Stomach (tissue), 9 donors: ENCODE measurements around the gene DOK5. TPM values are rescaled to one million over a fixed set of nuclear protein-coding genes. Genes with fewer than 3 reads are reported as not detected.

ENCODE experiments used
- DNase-seq, 2 donors: peaks; one replicate each; pipeline versions ENCODE4 v3.0.0 to v3.0.0-alpha.2; 2013 to 2019
- H3K27ac ChIP-seq, 5 donors: fragments of 200-600 bp in 4 of 5; sonication (generic) in 4 of 5; one replicate each; pipeline ENCODE4 v1.5.1; 2013 to 2019; ENCODE audit warnings: mild to moderate bottlenecking in 1 of 5, moderate library complexity in 1 of 5
- H3K27me3 ChIP-seq, 3 donors: fragments of 200-600 bp; sonication (generic); one replicate each; pipeline ENCODE4 v1.5.1; 2017 to 2019; ENCODE audit warnings: mixed run types in 1 of 3
- H3K36me3 ChIP-seq, 4 donors: fragments of 200-600 bp; sonication (generic); 1 replicate in 3 of 4; 2 replicates in 1 of 4; pipeline ENCODE4 v1.5.1; 2016 to 2019
- H3K4me1 ChIP-seq, 4 donors: fragments of 200-600 bp; sonication (generic); one replicate each; pipeline ENCODE4 v1.5.1; 2016 to 2019
- H3K4me3 ChIP-seq, 4 donors: fragments of 200-600 bp; sonication (generic) in 3 of 4; one replicate each; pipeline ENCODE4 v1.5.1; 2016 to 2019; ENCODE audit warnings: mild to moderate bottlenecking in 1 of 4
- H3K9me3 ChIP-seq, 4 donors: fragments of 200-600 bp; sonication (generic); one replicate each; pipeline ENCODE4 v1.5.1; 2016 to 2019
- EP300 ChIP-seq: sonication (generic); formaldehyde crosslinking; IDR thresholded peaks from one replicate; pipeline ENCODE4 v1.6.1; 2017; ENCODE audit warnings: antibody characterized with exemption
- POLR2A ChIP-seq, 4 donors: fragments of 450-650 bp; IDR thresholded peaks; one replicate each; pipeline ENCODE4 v1.6.1; 2016; ENCODE audit warnings: antibody characterized with exemption in 4 of 4, control low read depth in 2 of 4, mild to moderate bottlenecking in 1 of 4, moderate library complexity in 1 of 4
- POLR2AphosphoS5 ChIP-seq, 3 donors: sonication (generic); formaldehyde crosslinking; IDR thresholded peaks; one replicate each; pipeline ENCODE4 v1.6.1; 2016; ENCODE audit warnings: antibody characterized with exemption in 3 of 3
- WGBS, 5 donors: extraction: QIAGEN DNeasy Blood & Tissue Kit in 3 of 5; methylation state at CpG; one replicate each; pipeline versions ENCODE4 v1.1.5 to v1.1.7; 2013 to 2018; 5-methylcytosine and 5-hydroxymethylcytosine counted together
- intact Hi-C: fragments of 100-400 bp; cut with DNase I; formaldehyde crosslinking; loops from one replicate; pipeline ENCODE4 v1.15.1; 2023; ENCODE audit warnings: low total_unique reads
- polyA plus RNA-seq, 3 donors: library from polyadenylated mRNA; stranded (reverse); fragments of 200-250 nt; gene quantifications; one replicate each; pipeline ENCODE4 v1.2.3, GENCODE V29; 2013
- total RNA-seq, 5 donors: library from RNA; depleted of rRNA; stranded (reverse); fragments of >200 nt; gene quantifications; one replicate each; pipeline versions ENCODE4 v1.1.0 to v1.2.3, GENCODE V29; 2014 to 2016
- TF ChIP-seq, protein P1 (sequence below), 7 experiments: fragments of 450-650 bp in 4 of 7; fragments of 200-600 bp in 3 of 7; sonication (generic) in 3 of 7; IDR thresholded peaks; one replicate each; pipeline ENCODE4 v1.5.1; 2016 to 2019; ENCODE audit warnings: antibody characterized with exemption in 7 of 7, control low read depth in 2 of 7, mild to moderate bottlenecking in 1 of 7
- donor health status: healthy with polysubstance abuse.
- donor health status: Bipolar disorder and iron deficiency.
- donor health status: healthy.

Gene DOK5
- total and polyA plus RNA-seq, 8 donors = 0.58 to 4.4 (median 1.1) TPM; not detected in 4

DNA sequence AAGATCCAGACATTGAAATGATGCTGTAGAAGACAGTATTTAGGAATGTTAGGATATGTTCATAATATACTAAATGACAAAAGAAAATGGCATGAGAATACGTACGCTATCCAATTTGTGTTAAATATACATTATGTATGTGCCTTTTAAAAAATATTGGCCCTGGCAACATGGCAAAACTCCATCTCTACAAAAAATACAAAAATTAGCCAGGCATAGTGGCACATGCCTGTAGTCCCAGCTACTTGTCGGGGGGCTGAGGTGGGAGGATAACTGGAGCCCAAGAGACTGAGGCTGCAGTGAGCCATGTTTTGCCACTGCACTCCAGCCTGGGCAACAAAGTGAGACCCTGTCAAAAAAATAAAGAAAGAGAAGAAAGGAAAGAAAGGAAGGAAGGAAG is 155.7 kb downstream of the DOK5 start:
- no peak for DNase-seq
- Histone ChIP-seq H3K9me3 (no peaks in the 10 kb centered on the region), H3K4me3 (no peak overlapping the region), H3K4me1 (no peaks in the 10 kb centered on the region), H3K36me3 (no peaks in the 10 kb centered on the region), H3K27ac (no peak overlapping the region), H3K27me3 (no peaks in the 10 kb centered on the region)
- WGBS, 5 donors = 91 to 96% (median 94%) methylated on average over 3 of the region's 3 CpGs
- intact Hi-C loops = no loop called here
- TF ChIP-seq, protein P1, sequence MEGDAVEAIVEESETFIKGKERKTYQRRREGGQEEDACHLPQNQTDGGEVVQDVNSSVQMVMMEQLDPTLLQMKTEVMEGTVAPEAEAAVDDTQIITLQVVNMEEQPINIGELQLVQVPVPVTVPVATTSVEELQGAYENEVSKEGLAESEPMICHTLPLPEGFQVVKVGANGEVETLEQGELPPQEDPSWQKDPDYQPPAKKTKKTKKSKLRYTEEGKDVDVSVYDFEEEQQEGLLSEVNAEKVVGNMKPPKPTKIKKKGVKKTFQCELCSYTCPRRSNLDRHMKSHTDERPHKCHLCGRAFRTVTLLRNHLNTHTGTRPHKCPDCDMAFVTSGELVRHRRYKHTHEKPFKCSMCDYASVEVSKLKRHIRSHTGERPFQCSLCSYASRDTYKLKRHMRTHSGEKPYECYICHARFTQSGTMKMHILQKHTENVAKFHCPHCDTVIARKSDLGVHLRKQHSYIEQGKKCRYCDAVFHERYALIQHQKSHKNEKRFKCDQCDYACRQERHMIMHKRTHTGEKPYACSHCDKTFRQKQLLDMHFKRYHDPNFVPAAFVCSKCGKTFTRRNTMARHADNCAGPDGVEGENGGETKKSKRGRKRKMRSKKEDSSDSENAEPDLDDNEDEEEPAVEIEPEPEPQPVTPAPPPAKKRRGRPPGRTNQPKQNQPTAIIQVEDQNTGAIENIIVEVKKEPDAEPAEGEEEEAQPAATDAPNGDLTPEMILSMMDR (IDR thresholded peaks at IDR 0.05) = no peak
- TF ChIP-seq EP300 = no peak
- no peak for TF ChIP-seq POLR2AphosphoS5 (IDR thresholded peaks at IDR 0.05)
- TF ChIP-seq POLR2A (IDR thresholded peaks at IDR 0.05) = no peak

DNA sequence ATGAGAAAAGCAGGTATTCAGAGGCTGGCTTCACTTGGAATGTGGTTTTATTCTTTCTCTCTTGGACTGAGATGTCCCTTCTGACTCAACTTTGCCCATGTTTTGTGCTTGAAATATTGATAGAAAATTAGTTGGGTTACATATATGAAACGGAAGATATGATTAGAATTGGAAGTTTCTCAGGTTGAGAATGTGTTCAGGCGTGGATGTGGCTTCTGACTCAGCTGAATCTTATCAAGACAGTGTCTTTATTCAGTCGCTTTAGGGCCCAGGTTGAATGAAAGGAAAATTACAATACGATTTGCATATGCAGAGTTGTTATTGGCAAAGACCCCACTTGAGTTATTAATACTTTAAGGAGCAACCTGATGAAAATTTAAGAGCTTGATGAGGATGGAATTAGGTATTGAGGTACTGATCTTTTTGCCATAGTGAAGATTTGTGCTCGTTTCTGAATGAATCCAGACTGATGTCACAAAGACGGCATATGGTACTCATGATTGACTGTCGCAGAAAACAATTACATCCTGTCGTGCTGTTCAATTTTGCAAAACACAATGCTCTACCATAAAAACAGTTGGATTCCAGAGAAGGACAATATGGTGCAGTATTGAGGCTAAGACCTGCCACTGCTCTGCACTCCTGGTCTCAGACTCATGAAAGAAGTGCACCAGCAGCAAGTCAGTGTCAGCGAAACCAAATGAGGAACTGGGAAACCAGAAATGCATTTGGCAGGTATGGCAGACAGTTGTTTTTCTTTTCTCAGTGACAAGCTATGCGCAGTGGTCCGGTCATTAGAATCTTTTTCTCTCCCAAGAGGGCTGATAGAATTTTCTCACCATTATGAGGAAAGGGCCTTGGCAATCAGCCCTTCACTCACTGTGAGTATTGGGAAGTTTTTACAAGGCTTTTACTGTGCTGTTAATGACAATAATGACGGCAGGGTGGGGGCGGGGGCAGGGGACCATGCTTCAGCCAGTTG is 158.3 kb downstream of the DOK5 start:
- no peak for TF ChIP-seq POLR2AphosphoS5 (IDR thresholded peaks at IDR 0.05)
- TF ChIP-seq, protein P1 (IDR thresholded peaks at IDR 0.05) = no peak
- TF ChIP-seq POLR2A (IDR thresholded peaks at IDR 0.05) = no peak
- TF ChIP-seq EP300 = no peak
- H3K27ac ChIP-seq = no peak overlapping the region
- DNase-seq = no peak
- no peaks in the 10 kb centered on the region for H3K27me3 ChIP-seq
- H3K4me1 ChIP-seq = no peaks in the 10 kb centered on the region
- intact Hi-C loops = no loop called here
- no peaks in the 10 kb centered on the region for H3K9me3 ChIP-seq
- H3K36me3 ChIP-seq = no peaks in the 10 kb centered on the region
- no peak overlapping the region for H3K4me3 ChIP-seq
- 75 to 87% (median 81%) methylated on average over 13 of the region's 13 CpGs for WGBS, 5 donors

DNA sequence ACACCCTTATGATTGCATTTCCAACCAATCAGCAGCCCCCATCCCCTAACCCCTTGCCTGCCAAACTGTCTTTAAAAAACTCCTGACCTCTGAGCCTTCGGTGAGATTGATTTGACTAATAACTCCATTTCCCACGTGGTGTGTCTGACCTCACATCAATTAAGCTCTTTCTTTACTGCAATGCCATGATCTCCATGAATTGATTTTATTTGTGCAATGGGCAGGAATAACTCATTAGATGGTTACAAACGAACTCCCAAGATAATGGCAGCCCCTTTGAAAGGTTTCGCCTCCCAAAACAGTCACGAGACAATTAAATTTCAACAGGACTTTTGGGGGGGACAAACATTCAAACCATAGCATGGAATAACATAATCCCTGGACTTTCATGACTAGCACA is 161.2 kb downstream of the DOK5 start:
- Histone ChIP-seq H3K9me3 (no peaks in the 10 kb centered on the region), H3K4me1 (no peaks in the 10 kb centered on the region), H3K36me3 (no peaks in the 10 kb centered on the region), H3K27me3 (no peaks in the 10 kb centered on the region), H3K27ac (no peak overlapping the region), H3K4me3 (no peak overlapping the region)
- no peak for DNase-seq
- 72 to 81% (median 76%) methylated on average over 5 of the region's 5 CpGs for WGBS, 5 donors
- TF ChIP-seq POLR2AphosphoS5 (IDR thresholded peaks at IDR 0.05) (no peak), EP300 (no peak), POLR2A (IDR thresholded peaks at IDR 0.05) (no peak)
- TF ChIP-seq, protein P1 (IDR thresholded peaks at IDR 0.05) = no peak
- intact Hi-C loops = no loop called here

DNA sequence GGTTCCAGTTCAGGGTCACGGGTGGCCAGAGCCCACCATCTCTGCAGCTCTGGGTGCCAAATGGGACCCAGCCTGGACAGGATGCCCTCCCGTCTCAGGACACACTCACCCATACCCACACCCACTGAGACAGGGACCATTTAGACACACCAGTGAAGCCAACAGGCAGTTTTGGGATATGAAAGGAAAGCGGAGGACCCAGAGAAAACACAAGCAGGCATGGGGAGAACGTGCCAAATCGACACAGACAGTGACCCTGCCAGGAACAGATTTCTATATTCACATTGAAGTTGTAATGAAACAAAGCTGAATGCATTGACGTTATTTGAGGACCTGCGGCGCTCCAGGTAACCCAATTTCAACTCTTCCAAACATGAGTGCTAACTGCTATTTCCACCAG is 164.5 kb downstream of the DOK5 start:
- intact Hi-C loops = loop anchor here (10.0 kb wide), 2 partner anchors 415 to 545 kb away; no protein-coding TSS in a partner anchor
- no peaks in the 10 kb centered on the region for H3K4me1 ChIP-seq
- no peak overlapping the region for H3K27ac ChIP-seq
- no peak overlapping the region for H3K4me3 ChIP-seq
- 82 to 90% (median 85%) methylated on average over 8 of the region's 8 CpGs for WGBS, 5 donors
- H3K9me3 ChIP-seq = no peaks in the 10 kb centered on the region
- no peak for DNase-seq
- H3K36me3 ChIP-seq = no peaks in the 10 kb centered on the region
- H3K27me3 ChIP-seq = no peaks in the 10 kb centered on the region
- no peak for TF ChIP-seq POLR2AphosphoS5 (IDR thresholded peaks at IDR 0.05)
- TF ChIP-seq POLR2A (IDR thresholded peaks at IDR 0.05) = no peak
